ENCODE measurements around the gene PTPMT1. TPM values are rescaled to one million over a fixed set of nuclear protein-coding genes. Genes with fewer than 3 reads are reported as not detected.

Gene PTPMT1
- total RNA-seq, 1 donor from 2014 or later = 27.5 TPM

- Mint-ChIP-seq H3K36me3 (ENCODE audit: unreplicated experiment) (peaks cover 5% of the 10 kb centered on the region), H3K9me3 (ENCODE audit: unreplicated experiment) (no peaks in the 10 kb centered on the region), H3K27me3 (ENCODE audit: unreplicated experiment) (peaks cover 1% of the 10 kb centered on the region), H3K4me1 (ENCODE audit: low read depth, unreplicated experiment) (peaks cover under 1% of the 10 kb centered on the region), H3K4me3 (ENCODE audit: unreplicated experiment) (no peak overlapping the region), H3K27ac (ENCODE audit: unreplicated experiment) (no peak overlapping the region)
- TF ChIP-seq CTCF (IDR thresholded peaks at IDR 0.05; ENCODE audit: partially characterized antibody, unreplicated experiment) = no peak
- DNase-seq = no peak
Measured at GRCh38 chr11:47572715-47573255, 7.4 kb downstream of the PTPMT1 start.

DNA sequence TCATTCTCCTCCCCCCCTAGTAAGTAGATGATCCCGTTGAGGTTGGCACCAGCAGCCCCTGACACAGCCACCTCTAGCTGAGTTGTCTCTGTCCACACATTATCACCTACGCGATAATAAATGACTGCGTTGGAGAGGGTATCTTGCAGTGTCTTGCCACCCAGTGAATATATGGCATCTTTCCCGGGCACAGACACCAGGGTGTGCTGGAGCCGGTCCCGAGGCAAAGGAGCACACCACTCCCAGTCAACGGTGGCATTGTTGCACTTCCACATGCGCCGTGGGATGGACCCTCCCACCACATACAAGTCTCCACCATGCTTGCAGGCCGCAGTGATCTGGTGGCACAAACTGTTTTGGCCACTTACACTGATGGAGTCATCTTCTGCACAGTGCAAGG lies 7.9 kb downstream of the PTPMT1 start:
- H3K4me1 Mint-ChIP-seq (ENCODE audit: low read depth, unreplicated experiment) = peaks cover 5% of the 10 kb centered on the region
- TF ChIP-seq CTCF (IDR thresholded peaks at IDR 0.05; ENCODE audit: partially characterized antibody, unreplicated experiment) = no peak
- no peak for DNase-seq
- no peak overlapping the region for H3K27ac Mint-ChIP-seq (ENCODE audit: unreplicated experiment)
- H3K4me3 Mint-ChIP-seq (ENCODE audit: unreplicated experiment) = no peak overlapping the region
- H3K36me3 Mint-ChIP-seq (ENCODE audit: unreplicated experiment) = peaks cover 5% of the 10 kb centered on the region
- peaks cover 1% of the 10 kb centered on the region for H3K27me3 Mint-ChIP-seq (ENCODE audit: unreplicated experiment)
- no peaks in the 10 kb centered on the region for H3K9me3 Mint-ChIP-seq (ENCODE audit: unreplicated experiment)

- Mint-ChIP-seq H3K9me3 (ENCODE audit: unreplicated experiment) (peaks cover 7% of the 10 kb centered on the region), H3K27ac (ENCODE audit: unreplicated experiment) (no peak overlapping the region), H3K4me1 (ENCODE audit: low read depth, unreplicated experiment) (peaks cover 12% of the 10 kb centered on the region), H3K27me3 (ENCODE audit: unreplicated experiment) (peaks cover 10% of the 10 kb centered on the region), H3K36me3 (ENCODE audit: unreplicated experiment) (peaks cover 5% of the 10 kb centered on the region), H3K4me3 (ENCODE audit: unreplicated experiment) (peak overlapping the region; percentile 100)
- no peak for TF ChIP-seq CTCF (IDR thresholded peaks at IDR 0.05; ENCODE audit: partially characterized antibody, unreplicated experiment)
- no peak for DNase-seq
Measured at GRCh38 chr11:47577460-47578041, 12.2 kb downstream of the PTPMT1 start.

GRCh38 chr11:47578524-47579494 lies 13.4 kb downstream of the PTPMT1 start, which contains the start of the genes KBTBD4 and NDUFS3:
TSS of gene KBTBD4 (minus strand) at chr11:47578970. CDS start at chr11:47578951, 19 bp downstream.
TSS of gene NDUFS3 (plus strand) at chr11:47579074. CDS start at chr11:47579092, 18 bp downstream.
- H3K4me1 Mint-ChIP-seq (ENCODE audit: low read depth, unreplicated experiment) = peaks cover 12% of the 10 kb centered on the region
- peak within 1 kb of the TSS; percentile 100 for H3K4me3 Mint-ChIP-seq (ENCODE audit: unreplicated experiment)
- peaks cover 6% of the 10 kb centered on the region for H3K36me3 Mint-ChIP-seq (ENCODE audit: unreplicated experiment)
- peak within 1 kb of the TSS; percentile 98 for H3K27ac Mint-ChIP-seq (ENCODE audit: unreplicated experiment)
- peak; percentile 89 for DNase-seq
- peaks cover 7% of the 10 kb centered on the region for H3K9me3 Mint-ChIP-seq (ENCODE audit: unreplicated experiment)
- no peak for TF ChIP-seq CTCF (IDR thresholded peaks at IDR 0.05; ENCODE audit: partially characterized antibody, unreplicated experiment)
- H3K27me3 Mint-ChIP-seq (ENCODE audit: unreplicated experiment) = peaks cover 10% of the 10 kb centered on the region

All from glutamatergic neuron (in vitro differentiated cells).